Endothelial cell of umbilical vein (primary cell): Measurements from ENCODE around the gene FILIP1L. TPM values are rescaled to one million over a fixed set of nuclear protein-coding genes. Genes with fewer than 3 reads are reported as not detected.

Source experiments
- BruUV-seq: library from RNA; stranded (reverse); fragments of 400-500 nt; replicated peaks from 2 replicates; lab custom pipeline; 2021; lab: Mats Ljungman, UMichigan
- CTCF ChIA-PET: fragments of 300-600, 350-600 bp; sonication (Branson Sonifier 250); formaldehyde crosslinking; loops from one replicate; lab custom pipeline; 2021; ENCODE audit warnings: antibody characterized with exemption, inconsistent platforms; lab: Charles Lee
- POLR2A ChIA-PET: fragments of 300-600, 350-600 bp; sonication (Branson Sonifier 250); formaldehyde crosslinking; loops from one replicate; lab custom pipeline; 2021; ENCODE audit warnings: antibody characterized with exemption, inconsistent platforms; lab: Charles Lee
- DNase-seq: peaks from one replicate; pipeline ENCODE4 v3.0.0-alpha.2; 2011; ENCODE audit warnings: low read depth, low spot score
- FAIRE-seq: peaks from 2 replicates; lab custom pipeline; 2011; peaks lifted over from hg19 to GRCh38; lab: Jason Lieb, UNC
- H2AFZ ChIP-seq: 2 replicates; pipeline ENCODE4 v1.6.0; 2012; ENCODE audit warnings: low read depth, low read length, control low read depth, inconsistent platforms
- H3K27ac ChIP-seq: 2 replicates; pipeline ENCODE4 v1.5.1; 2011; ENCODE audit warnings: low read depth, mild to moderate bottlenecking, control low read depth, low read length, moderate library complexity; ENCODE audit not compliant: insufficient read depth
- H3K27me3 ChIP-seq, 2 experiments: 2 replicates each; pipeline versions ENCODE4 v1.6.0 to v1.6.1; 2011; ENCODE audit warnings: low read length in 2 of 2, mixed read lengths in 1 of 2; ENCODE audit not compliant: control insufficient read depth in 2 of 2, insufficient read depth in 2 of 2
- H3K36me3 ChIP-seq, 2 experiments: 2 replicates in 1 of 2; 3 replicates in 1 of 2; pipeline ENCODE4 v1.5.1; 2011; ENCODE audit warnings: low read length in 2 of 2, mild to moderate bottlenecking in 1 of 2, moderate library complexity in 1 of 2; ENCODE audit not compliant: control insufficient read depth in 2 of 2, insufficient read depth in 2 of 2; ENCODE audit errors: extremely low read depth in 1 of 2
- H3K4me1 ChIP-seq: 3 replicates; pipeline ENCODE4 v1.5.1; 2011; ENCODE audit warnings: mild to moderate bottlenecking, low read length; ENCODE audit not compliant: control insufficient read depth, insufficient read depth; ENCODE audit errors: extremely low read depth
- H3K4me2 ChIP-seq: 2 replicates; pipeline ENCODE4 v1.6.1; 2011; ENCODE audit warnings: low read length, control low read depth, mixed read lengths; ENCODE audit not compliant: insufficient read depth
- H3K4me3 ChIP-seq, 3 experiments: fragments of 200-600 bp in 1 of 3; sonication (generic), shearing (Covaris generic) in 1 of 3; replicated peaks in 1 of 3; 2 replicates each; pipeline ENCODE4 v1.5.1; 2011 to 2016; ENCODE audit warnings: control low read depth in 3 of 3, low read length in 3 of 3, mild to moderate bottlenecking in 2 of 3, inconsistent platforms in 1 of 3, low read depth in 1 of 3, moderate library complexity in 1 of 3; ENCODE audit not compliant: insufficient read depth in 1 of 3
- H3K79me2 ChIP-seq: 2 replicates; pipeline ENCODE4 v1.6.0; 2012; ENCODE audit warnings: low read length, inconsistent platforms; ENCODE audit not compliant: control insufficient read depth, insufficient read depth
- H3K9ac ChIP-seq: replicated peaks from 2 replicates; pipeline ENCODE3; 2011; ENCODE audit warnings: low read length, control low read depth; ENCODE audit not compliant: insufficient read depth; ENCODE audit errors: extremely low read depth
- H3K9me1 ChIP-seq: replicated peaks from 3 replicates; pipeline ENCODE4 v1.6.0; 2011; ENCODE audit warnings: mild to moderate bottlenecking, low read length; ENCODE audit not compliant: control insufficient read depth, insufficient read depth; ENCODE audit errors: extremely low read depth
- H3K9me3 ChIP-seq: replicated peaks from 2 replicates; pipeline ENCODE4 v1.5.1; 2012; ENCODE audit warnings: low read length, inconsistent platforms; ENCODE audit not compliant: control insufficient read depth, insufficient read depth
- H4K20me1 ChIP-seq: replicated peaks from 2 replicates; pipeline ENCODE3; 2011; ENCODE audit warnings: mild to moderate bottlenecking, low read length; ENCODE audit not compliant: control insufficient read depth, insufficient read depth; ENCODE audit errors: extremely low read depth
- EZH2 ChIP-seq: IDR thresholded peaks from 2 replicates; pipeline ENCODE4 v1.6.1; 2012; ENCODE audit warnings: borderline replicate concordance, low read depth, mild to moderate bottlenecking, moderate library complexity, low read length, inconsistent platforms; ENCODE audit not compliant: severe bottlenecking
- FOS ChIP-seq: IDR thresholded peaks from 2 replicates; pipeline ENCODE4 v1.6.1; 2011; ENCODE audit warnings: mild to moderate bottlenecking, low read length, moderate library complexity, borderline replicate concordance; ENCODE audit not compliant: insufficient read depth
- GATA2 ChIP-seq: IDR thresholded peaks from 2 replicates; pipeline ENCODE4 v1.7.0; 2011; ENCODE audit warnings: low read depth, mild to moderate bottlenecking, moderate library complexity, mixed read lengths, low read length; ENCODE audit not compliant: insufficient read length, insufficient read depth
- JUN ChIP-seq: IDR thresholded peaks from 2 replicates; pipeline ENCODE4 v1.6.1; 2011; ENCODE audit warnings: borderline replicate concordance, low read depth; ENCODE audit not compliant: insufficient read length, insufficient read depth
- MYC ChIP-seq: IDR thresholded peaks from one replicate; pipeline ENCODE4 v1.6.1; 2011; ENCODE audit warnings: mild to moderate bottlenecking, low read depth, low read length
- POLR2A ChIP-seq: IDR thresholded peaks from 2 replicates; pipeline ENCODE4 v1.6.1; 2012; ENCODE audit warnings: low read depth, mild to moderate bottlenecking, control low read depth, low read length
- POLR2AphosphoS5 ChIP-seq: IDR thresholded peaks from 2 replicates; pipeline ENCODE4 v1.6.1; 2012; ENCODE audit warnings: low read depth, mild to moderate bottlenecking, control low read depth, low read length, moderate library complexity; ENCODE audit not compliant: insufficient read depth
- dilution Hi-C: fragments of 300-500 bp; cut with MboI; formaldehyde crosslinking; loops from one replicate; pipeline ENCODE4 v1.15.0; 2019; ENCODE audit warnings: low sequenced_read_pairs; ENCODE audit not compliant: extremely low pct_ligation_motif_present
- intact Hi-C: fragments of 100-400 bp; cut with micrococcal nuclease; formaldehyde crosslinking; loops from one replicate; pipeline ENCODE4 v1.10.0; 2022
- polyA plus RNA-seq, 4 experiments: library from polyadenylated mRNA; depleted of rRNA in 3 of 4; stranded (reverse) in 3 of 4; unstranded in 1 of 4; fragments of >200 nt; gene quantifications; 2 replicates each; pipeline versions ENCODE4 v1.2.1 to v1.2.3, GENCODE V29; 2011 to 2012; ENCODE audit warnings: missing spikeins in 1 of 4
- total RNA-seq: library from RNA; stranded (reverse); gene quantifications from 2 replicates; pipeline ENCODE4 v1.2.3, GENCODE V29; 2021
- TF ChIP-seq, protein P1 (sequence below), 2 donors: IDR thresholded peaks; 1 replicate in 1 of 2; 2 replicates in 1 of 2; pipeline ENCODE4 v1.5.1; 2011; ENCODE audit warnings: low read length in 2 of 2, mild to moderate bottlenecking in 2 of 2, moderate library complexity in 2 of 2, control low read depth in 1 of 2, inconsistent platforms in 1 of 2, low read depth in 1 of 2; ENCODE audit not compliant: insufficient read depth in 1 of 2; ENCODE audit errors: extremely low read depth in 1 of 2
- TF ChIP-seq, protein P2 (sequence below): IDR thresholded peaks from 2 replicates; pipeline ENCODE4 v1.6.1; 2011; ENCODE audit not compliant: insufficient read depth, insufficient read length

FILIP1L gene
- total and polyA plus RNA-seq, 2 donors (not counting 3 experiments of a cell fraction or from before 2014, with no cell fraction given): 26.0 to 29.9 TPM

DNA sequence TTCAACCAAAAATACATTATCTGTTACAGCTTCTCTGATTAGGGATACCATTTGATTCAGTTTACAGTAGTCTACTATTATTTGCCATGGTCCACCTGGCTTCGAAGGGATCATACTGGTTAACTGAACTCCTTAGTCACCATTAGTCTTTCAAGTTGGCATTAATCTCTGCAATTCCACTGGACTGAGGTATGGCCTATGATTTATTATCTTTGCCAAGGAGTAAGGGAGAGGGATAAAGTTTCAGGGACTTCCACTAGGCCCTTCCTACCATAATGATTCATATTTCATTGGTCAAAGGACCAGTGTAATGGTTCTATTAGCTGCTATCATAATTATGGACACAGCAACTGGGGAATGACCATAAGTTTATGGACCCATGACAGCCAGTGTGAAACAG lies 303.9 kb downstream of the FILIP1L start:
- no peaks in the 10 kb centered on the region for H3K27me3 ChIP-seq
- H3K4me2 ChIP-seq: no peak overlapping the region
- H3K9me3 ChIP-seq: no peaks in the 10 kb centered on the region
- no peak for TF ChIP-seq JUN
- no peak for TF ChIP-seq EZH2
- TF ChIP-seq MYC: no peak
- TF ChIP-seq FOS: no peak
- TF ChIP-seq, protein P1, sequence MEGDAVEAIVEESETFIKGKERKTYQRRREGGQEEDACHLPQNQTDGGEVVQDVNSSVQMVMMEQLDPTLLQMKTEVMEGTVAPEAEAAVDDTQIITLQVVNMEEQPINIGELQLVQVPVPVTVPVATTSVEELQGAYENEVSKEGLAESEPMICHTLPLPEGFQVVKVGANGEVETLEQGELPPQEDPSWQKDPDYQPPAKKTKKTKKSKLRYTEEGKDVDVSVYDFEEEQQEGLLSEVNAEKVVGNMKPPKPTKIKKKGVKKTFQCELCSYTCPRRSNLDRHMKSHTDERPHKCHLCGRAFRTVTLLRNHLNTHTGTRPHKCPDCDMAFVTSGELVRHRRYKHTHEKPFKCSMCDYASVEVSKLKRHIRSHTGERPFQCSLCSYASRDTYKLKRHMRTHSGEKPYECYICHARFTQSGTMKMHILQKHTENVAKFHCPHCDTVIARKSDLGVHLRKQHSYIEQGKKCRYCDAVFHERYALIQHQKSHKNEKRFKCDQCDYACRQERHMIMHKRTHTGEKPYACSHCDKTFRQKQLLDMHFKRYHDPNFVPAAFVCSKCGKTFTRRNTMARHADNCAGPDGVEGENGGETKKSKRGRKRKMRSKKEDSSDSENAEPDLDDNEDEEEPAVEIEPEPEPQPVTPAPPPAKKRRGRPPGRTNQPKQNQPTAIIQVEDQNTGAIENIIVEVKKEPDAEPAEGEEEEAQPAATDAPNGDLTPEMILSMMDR (IDR thresholded peaks at IDR 0.05; ENCODE audit: extremely low read depth in 1 of 2, insufficient read depth in 1 of 2, low read depth in 1 of 2, low read length in 2 of 2): no peak
- TF ChIP-seq, protein P2, sequence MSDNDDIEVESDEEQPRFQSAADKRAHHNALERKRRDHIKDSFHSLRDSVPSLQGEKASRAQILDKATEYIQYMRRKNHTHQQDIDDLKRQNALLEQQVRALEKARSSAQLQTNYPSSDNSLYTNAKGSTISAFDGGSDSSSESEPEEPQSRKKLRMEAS: no peak
- no peak for TF ChIP-seq POLR2A
- TF ChIP-seq GATA2: no peak
- TF ChIP-seq POLR2AphosphoS5: no peak
- ChIA-PET CTCF (no interaction called here), POLR2A (no interaction called here)
- DNase-seq: no peak
- H3K4me1 ChIP-seq: no peaks in the 10 kb centered on the region
- no TSS peak for BruUV-seq
- H3K9ac ChIP-seq: no peak overlapping the region
- intact Hi-C loops: no loop called here
- no peaks in the 10 kb centered on the region for H3K36me3 ChIP-seq
- no peak overlapping the region for H3K4me3 ChIP-seq
- no peak for FAIRE-seq
- no peak overlapping the region for H3K27ac ChIP-seq
- H3K9me1 ChIP-seq: no peaks in the 10 kb centered on the region
- no peaks in the 10 kb centered on the region for H4K20me1 ChIP-seq
- dilution Hi-C loops: no loop called here
- no peak overlapping the region for H2AFZ ChIP-seq
- no peaks in the 10 kb centered on the region for H3K79me2 ChIP-seq
